GM10266 (cell line): ENCODE data around the gene USP12.

Experiments
- DNase-seq: peaks from one replicate; pipeline ENCODE4 v3.0.0; 2012; ENCODE audit errors: extremely low spot score
- CTCF ChIP-seq: IDR thresholded peaks from 2 replicates; pipeline ENCODE4 v1.5.1; 2012; ENCODE audit warnings: mild to moderate bottlenecking, low read depth; ENCODE audit not compliant: control insufficient read depth, insufficient read depth; ENCODE audit errors: missing control alignments

USP12 gene

GRCh38 chr13:27041341-27041740 lies 130.3 kb downstream of the USP12 start:
- DNase-seq, result no peak
- TF ChIP-seq CTCF, result no peak

GRCh38 chr13:27040826-27041108 lies 130.8 kb downstream of the USP12 start:
- no peak for TF ChIP-seq CTCF
- DNase-seq, result no peak

- TF ChIP-seq CTCF, result no peak
- DNase-seq, result no peak
These were observed 132.4 kb downstream of the USP12 start for GRCh38 chr13:27039171-27039701.

GRCh38 chr13:27038323-27038722 lies 133.3 kb downstream of the USP12 start:
- no peak for DNase-seq
- TF ChIP-seq CTCF, result no peak

- TF ChIP-seq CTCF, result no peak
- DNase-seq, result no peak
These were observed 134.0 kb downstream of the USP12 start for GRCh38 chr13:27037571-27037970.

GRCh38 chr13:27037171-27037570 lies 134.4 kb downstream of the USP12 start:
- TF ChIP-seq CTCF, result no peak
- no peak for DNase-seq

GRCh38 chr13:27036236-27036981 lies 135.2 kb downstream of the USP12 start:
- no peak for DNase-seq
- no peak for TF ChIP-seq CTCF
